GM21723 (cell line): ENCODE results near the gene TRRAP.
A peak's percentile ranks its signal among the peaks of the same experiment; 100 is the strongest.
"Not testable (repeated sequence)": the region's sequence is repeated elsewhere in the genome, so short reads cannot be mapped to it uniquely, and the experiment has no call there.

Experiments used
- ATAC-seq: cut with Tn5 transposase; IDR thresholded peaks from one replicate; pipeline ENCODE4 v1.9.1; 2021; ENCODE audit warnings: mild to moderate bottlenecking, moderate library complexity; ENCODE audit not compliant: unreplicated experiment

TRRAP gene

GRCh38 chr7:98878365-98879197 is at the start of gene TRRAP:
Gene TRRAP (plus strand): TSS chr7:98878532. CDS start chr7:98881151, 2,619 bp downstream.
- ATAC-seq = peak; percentile 68

- ATAC-seq = no peak
Observed at GRCh38 chr7:98830972-98831548, 47.3 kb upstream of the TRRAP start.

- ATAC-seq = no peak
Observed at GRCh38 chr7:98831641-98832221, 46.6 kb upstream of the TRRAP start.

GRCh38 chr7:98833022-98833421 is 45.3 kb upstream of the TRRAP start:
- no peak for ATAC-seq

GRCh38 chr7:98834949-98835348 is 43.4 kb upstream of the TRRAP start:
- no peak for ATAC-seq

GRCh38 chr7:98836811-98837629 is 41.3 kb upstream of the TRRAP start:
- no peak for ATAC-seq

- no peak for ATAC-seq
Observed at GRCh38 chr7:98837630-98837972, 40.7 kb upstream of the TRRAP start.

GRCh38 chr7:98840096-98840495 is 38.2 kb upstream of the TRRAP start:
- ATAC-seq = no peak

GRCh38 chr7:98840722-98841121 is 37.6 kb upstream of the TRRAP start:
- no peak for ATAC-seq

- ATAC-seq = peak; percentile 60
Observed at GRCh38 chr7:98841179-98841997, 36.9 kb upstream of the TRRAP start.

- ATAC-seq = not testable (repeated sequence)
Observed at GRCh38 chr7:98842552-98842951, 35.8 kb upstream of the TRRAP start.

- ATAC-seq = no peak
Observed at GRCh38 chr7:98848918-98849317, 29.4 kb upstream of the TRRAP start.

GRCh38 chr7:98852826-98853225 is 25.5 kb upstream of the TRRAP start:
- ATAC-seq = no peak

GRCh38 chr7:98855610-98856422 is 22.5 kb upstream of the TRRAP start:
- no peak for ATAC-seq

GRCh38 chr7:98860071-98860470 is 18.3 kb upstream of the TRRAP start:
- ATAC-seq = no peak

GRCh38 chr7:98862203-98862602 is 16.1 kb upstream of the TRRAP start:
- no peak for ATAC-seq

- ATAC-seq = no peak
Observed at GRCh38 chr7:98862716-98863420, 15.5 kb upstream of the TRRAP start.

- ATAC-seq = no peak
Observed at GRCh38 chr7:98863601-98864000, 14.7 kb upstream of the TRRAP start.
